SK-N-SH treated with all-trans-retinoic acid at 6 μM for 48 hours (cell line): ENCODE data around the gene ALK.

Experiments used
- ATAC-seq: fragments of 200-7000 bp; cut with Tn5 transposase; 3 replicates; pipeline ENCODE4 v1.9.1; 2020; ENCODE audit warnings: mild to moderate bottlenecking, moderate library complexity
- ARNTL ChIP-seq: fragments of 450-650 bp; formaldehyde crosslinking; IDR thresholded peaks from 2 replicates; pipeline ENCODE4 v1.5.0; 2020; ENCODE audit warnings: low read depth, mild to moderate bottlenecking, moderate library complexity, borderline replicate concordance
- BACH2 ChIP-seq: fragments of 250-450 bp; sonication (Bioruptor Pico); IDR thresholded peaks from 2 replicates; pipeline ENCODE4 v1.9.0; 2021; ENCODE audit warnings: mild to moderate bottlenecking, borderline replicate concordance
- CSDC2 ChIP-seq: fragments of 250-450 bp; sonication (Bioruptor Pico); IDR thresholded peaks from 2 replicates; pipeline ENCODE4 v1.5.0; 2020; ENCODE audit warnings: mild to moderate bottlenecking, moderate library complexity
- ESRRG ChIP-seq: fragments of 250-450 bp; sonication (Bioruptor Pico); IDR thresholded peaks from 2 replicates; pipeline ENCODE4 v1.6.1; 2021; ENCODE audit warnings: mild to moderate bottlenecking
- GLIS3 ChIP-seq: fragments of 250-450 bp; sonication (Bioruptor Pico); IDR thresholded peaks from 2 replicates; pipeline ENCODE4 v1.5.0; 2020; ENCODE audit warnings: mild to moderate bottlenecking, moderate library complexity
- ISL1 ChIP-seq: fragments of 250-450 bp; sonication (Bioruptor Pico); IDR thresholded peaks from 2 replicates; pipeline ENCODE4 v2.1.2; 2022; ENCODE audit warnings: mild to moderate bottlenecking, moderate library complexity
- OSR1 ChIP-seq: fragments of 250-450 bp; sonication (Bioruptor Pico); IDR thresholded peaks from 2 replicates; pipeline ENCODE4 v1.8.0; 2022; ENCODE audit warnings: moderate library complexity, mild to moderate bottlenecking, inconsistent platforms
- PPARA ChIP-seq: fragments of 250-450 bp; sonication (Bioruptor Pico); IDR thresholded peaks from 2 replicates; pipeline ENCODE4 v1.5.0; 2020; ENCODE audit warnings: mild to moderate bottlenecking, borderline replicate concordance
- RARB ChIP-seq: fragments of 250-450 bp; sonication (Bioruptor Pico); IDR thresholded peaks from 2 replicates; pipeline ENCODE4 v1.8.0; 2021; ENCODE audit warnings: mild to moderate bottlenecking, moderate library complexity
- SNAI2 ChIP-seq: fragments of 250-450 bp; sonication (Bioruptor Pico); IDR thresholded peaks from 2 replicates; pipeline ENCODE4 v1.5.0; 2020; ENCODE audit warnings: mild to moderate bottlenecking, moderate library complexity
- TOX ChIP-seq: fragments of 250-450 bp; sonication (Bioruptor Pico); IDR thresholded peaks from 2 replicates; pipeline ENCODE4 v1.8.0; 2021; ENCODE audit warnings: mild to moderate bottlenecking, moderate library complexity, borderline replicate concordance
- ZC3H10 ChIP-seq: fragments of 250-450 bp; sonication (Bioruptor Pico); IDR thresholded peaks from 2 replicates; pipeline ENCODE4 v1.5.1; 2021; ENCODE audit warnings: mild to moderate bottlenecking, moderate library complexity
- ZFP3 ChIP-seq: fragments of 250-450 bp; sonication (Bioruptor Pico); IDR thresholded peaks from 2 replicates; pipeline ENCODE4 v1.5.0; 2020; ENCODE audit warnings: mild to moderate bottlenecking, moderate library complexity
- ZFP30 ChIP-seq: fragments of 450-650 bp; formaldehyde crosslinking; IDR thresholded peaks from 2 replicates; pipeline ENCODE4 v1.5.0; 2022; ENCODE audit warnings: mild to moderate bottlenecking, moderate library complexity
- ZNF565 ChIP-seq: fragments of 450-650 bp; formaldehyde crosslinking; conservative IDR thresholded peaks from 2 replicates; pipeline ENCODE4 v1.5.0; 2020; ENCODE audit warnings: low read depth, mild to moderate bottlenecking, moderate library complexity
- ZNF70 ChIP-seq: fragments of 450-650 bp; formaldehyde crosslinking; IDR thresholded peaks from 2 replicates; pipeline ENCODE4 v1.5.0; 2020; ENCODE audit warnings: mild to moderate bottlenecking, moderate library complexity
- ZNF8 ChIP-seq: fragments of 450-650 bp; formaldehyde crosslinking; IDR thresholded peaks from 2 replicates; pipeline ENCODE4 v1.5.0; 2020; ENCODE audit warnings: mild to moderate bottlenecking, moderate library complexity
- TF ChIP-seq, protein P1 (sequence below): fragments of 250-450 bp; sonication (Bioruptor Pico); IDR thresholded peaks from 2 replicates; pipeline ENCODE4 v1.5.1; 2021; ENCODE audit warnings: mild to moderate bottlenecking, moderate library complexity
- TF ChIP-seq, protein P2 (sequence below): fragments of 250-450 bp; sonication (Bioruptor Pico); IDR thresholded peaks from 2 replicates; pipeline ENCODE4 v1.8.0; 2021; ENCODE audit warnings: low read depth, mild to moderate bottlenecking, moderate library complexity, borderline replicate concordance
- TF ChIP-seq, protein P3 (sequence below): fragments of 250-450 bp; sonication (Bioruptor Pico); IDR thresholded peaks from 2 replicates; pipeline ENCODE4 v1.5.0; 2020; ENCODE audit warnings: mild to moderate bottlenecking, moderate library complexity
- TF ChIP-seq, protein P4 (sequence below): fragments of 250-450 bp; sonication (Bioruptor Pico); IDR thresholded peaks from 2 replicates; pipeline ENCODE4 v1.5.1; 2020; ENCODE audit warnings: low read depth, mild to moderate bottlenecking, moderate library complexity

Gene ALK

DNA sequence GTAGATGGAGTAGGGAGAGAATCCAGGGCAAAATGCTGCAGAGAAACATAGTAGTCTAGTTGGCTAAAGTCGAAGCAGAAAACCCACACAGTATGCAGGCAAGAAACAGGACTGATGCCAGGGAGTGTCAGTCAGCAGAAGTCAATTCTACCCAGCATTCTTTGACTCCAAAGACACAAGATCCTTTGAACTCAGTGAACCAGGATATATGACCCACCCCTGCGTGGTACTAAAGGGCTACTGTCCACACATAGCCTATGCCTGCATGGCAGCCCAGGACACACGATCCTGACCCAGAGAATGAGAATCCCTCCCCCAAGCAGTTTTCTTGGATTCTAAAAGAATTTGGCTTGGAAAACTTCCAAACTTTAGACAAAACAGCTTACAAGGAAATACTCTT is 42.5 kb downstream of the ALK start:
- no peak for TF ChIP-seq ZNF565
- no peak for TF ChIP-seq ZC3H10 (CRISPR knock-in tag)
- TF ChIP-seq GLIS3 (CRISPR knock-in tag), result no peak
- no peak for TF ChIP-seq RARB (CRISPR knock-in tag)
- TF ChIP-seq CSDC2 (CRISPR knock-in tag), result no peak
- no peak for TF ChIP-seq ISL1 (CRISPR knock-in tag)
- no peak for TF ChIP-seq BACH2 (CRISPR knock-in tag)
- no peak for ATAC-seq

DNA sequence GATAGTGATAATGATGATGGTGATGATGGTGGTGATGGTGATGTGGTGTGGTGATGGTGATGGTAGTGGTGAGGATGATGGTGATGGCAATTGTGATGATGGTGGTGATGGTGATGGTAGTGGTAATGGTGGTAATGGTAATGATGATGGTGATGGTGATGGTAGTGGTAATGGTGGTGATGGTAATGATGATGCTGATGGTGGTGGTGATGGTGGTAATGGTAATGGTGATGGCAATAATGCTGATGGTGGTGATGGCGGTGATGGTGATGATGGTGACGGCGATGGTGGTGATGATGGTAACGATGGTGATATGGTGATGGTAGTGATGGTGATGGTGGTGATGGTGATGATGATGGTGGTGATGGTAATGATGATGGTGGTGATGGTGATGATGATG is 45.0 kb downstream of the ALK start:
- TF ChIP-seq TOX (CRISPR knock-in tag) (no peak), ZNF8 (CRISPR knock-in tag) (no peak), PPARA (CRISPR knock-in tag) (no peak), ZNF70 (CRISPR knock-in tag) (no peak), ARNTL (CRISPR knock-in tag) (no peak), RARB (CRISPR knock-in tag) (no peak), CSDC2 (CRISPR knock-in tag) (no peak), ZC3H10 (CRISPR knock-in tag) (no peak), OSR1 (CRISPR knock-in tag) (no peak), ZFP3 (CRISPR knock-in tag) (no peak), BACH2 (CRISPR knock-in tag) (no peak)
- TF ChIP-seq, protein P1, sequence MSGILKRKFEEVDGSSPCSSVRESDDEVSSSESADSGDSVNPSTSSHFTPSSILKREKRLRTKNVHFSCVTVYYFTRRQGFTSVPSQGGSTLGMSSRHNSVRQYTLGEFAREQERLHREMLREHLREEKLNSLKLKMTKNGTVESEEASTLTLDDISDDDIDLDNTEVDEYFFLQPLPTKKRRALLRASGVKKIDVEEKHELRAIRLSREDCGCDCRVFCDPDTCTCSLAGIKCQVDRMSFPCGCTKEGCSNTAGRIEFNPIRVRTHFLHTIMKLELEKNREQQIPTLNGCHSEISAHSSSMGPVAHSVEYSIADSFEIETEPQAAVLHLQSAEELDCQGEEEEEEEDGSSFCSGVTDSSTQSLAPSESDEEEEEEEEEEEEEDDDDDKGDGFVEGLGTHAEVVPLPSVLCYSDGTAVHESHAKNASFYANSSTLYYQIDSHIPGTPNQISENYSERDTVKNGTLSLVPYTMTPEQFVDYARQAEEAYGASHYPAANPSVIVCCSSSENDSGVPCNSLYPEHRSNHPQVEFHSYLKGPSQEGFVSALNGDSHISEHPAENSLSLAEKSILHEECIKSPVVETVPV (CRISPR knock-in tag), result no peak
- TF ChIP-seq, protein P2, sequence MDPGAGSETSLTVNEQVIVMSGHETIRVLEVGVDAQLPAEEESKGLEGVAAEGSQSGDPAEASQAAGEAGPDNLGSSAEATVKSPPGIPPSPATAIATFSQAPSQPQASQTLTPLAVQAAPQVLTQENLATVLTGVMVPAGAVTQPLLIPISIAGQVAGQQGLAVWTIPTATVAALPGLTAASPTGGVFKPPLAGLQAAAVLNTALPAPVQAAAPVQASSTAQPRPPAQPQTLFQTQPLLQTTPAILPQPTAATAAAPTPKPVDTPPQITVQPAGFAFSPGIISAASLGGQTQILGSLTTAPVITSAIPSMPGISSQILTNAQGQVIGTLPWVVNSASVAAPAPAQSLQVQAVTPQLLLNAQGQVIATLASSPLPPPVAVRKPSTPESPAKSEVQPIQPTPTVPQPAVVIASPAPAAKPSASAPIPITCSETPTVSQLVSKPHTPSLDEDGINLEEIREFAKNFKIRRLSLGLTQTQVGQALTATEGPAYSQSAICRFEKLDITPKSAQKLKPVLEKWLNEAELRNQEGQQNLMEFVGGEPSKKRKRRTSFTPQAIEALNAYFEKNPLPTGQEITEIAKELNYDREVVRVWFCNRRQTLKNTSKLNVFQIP (CRISPR knock-in tag), result no peak
- TF ChIP-seq, protein P3, sequence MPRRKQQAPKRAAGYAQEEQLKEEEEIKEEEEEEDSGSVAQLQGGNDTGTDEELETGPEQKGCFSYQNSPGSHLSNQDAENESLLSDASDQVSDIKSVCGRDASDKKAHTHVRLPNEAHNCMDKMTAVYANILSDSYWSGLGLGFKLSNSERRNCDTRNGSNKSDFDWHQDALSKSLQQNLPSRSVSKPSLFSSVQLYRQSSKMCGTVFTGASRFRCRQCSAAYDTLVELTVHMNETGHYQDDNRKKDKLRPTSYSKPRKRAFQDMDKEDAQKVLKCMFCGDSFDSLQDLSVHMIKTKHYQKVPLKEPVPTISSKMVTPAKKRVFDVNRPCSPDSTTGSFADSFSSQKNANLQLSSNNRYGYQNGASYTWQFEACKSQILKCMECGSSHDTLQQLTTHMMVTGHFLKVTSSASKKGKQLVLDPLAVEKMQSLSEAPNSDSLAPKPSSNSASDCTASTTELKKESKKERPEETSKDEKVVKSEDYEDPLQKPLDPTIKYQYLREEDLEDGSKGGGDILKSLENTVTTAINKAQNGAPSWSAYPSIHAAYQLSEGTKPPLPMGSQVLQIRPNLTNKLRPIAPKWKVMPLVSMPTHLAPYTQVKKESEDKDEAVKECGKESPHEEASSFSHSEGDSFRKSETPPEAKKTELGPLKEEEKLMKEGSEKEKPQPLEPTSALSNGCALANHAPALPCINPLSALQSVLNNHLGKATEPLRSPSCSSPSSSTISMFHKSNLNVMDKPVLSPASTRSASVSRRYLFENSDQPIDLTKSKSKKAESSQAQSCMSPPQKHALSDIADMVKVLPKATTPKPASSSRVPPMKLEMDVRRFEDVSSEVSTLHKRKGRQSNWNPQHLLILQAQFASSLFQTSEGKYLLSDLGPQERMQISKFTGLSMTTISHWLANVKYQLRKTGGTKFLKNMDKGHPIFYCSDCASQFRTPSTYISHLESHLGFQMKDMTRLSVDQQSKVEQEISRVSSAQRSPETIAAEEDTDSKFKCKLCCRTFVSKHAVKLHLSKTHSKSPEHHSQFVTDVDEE, result no peak
- TF ChIP-seq, all 23 proteins: peak for 0

DNA sequence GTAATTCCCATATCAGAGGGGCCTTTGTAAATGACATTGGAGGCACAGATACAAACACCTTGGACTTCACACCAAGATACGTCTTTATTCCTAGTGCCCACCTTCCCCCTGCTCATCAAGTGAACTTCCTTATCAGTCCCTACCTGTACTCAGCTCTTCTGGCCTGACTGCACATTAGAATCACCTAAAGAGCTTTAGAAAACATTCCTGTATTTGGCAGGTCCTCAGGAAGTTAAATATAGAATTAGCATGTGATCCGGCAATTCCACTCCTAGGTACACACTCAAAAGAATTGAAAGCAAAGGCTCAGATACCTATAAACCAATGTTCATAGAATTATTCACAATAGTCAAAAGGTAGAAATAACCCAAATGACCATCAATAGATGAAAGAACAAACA is 46.6 kb downstream of the ALK start:
- no peak for ATAC-seq
- TF ChIP-seq GLIS3 (CRISPR knock-in tag) (no peak), OSR1 (CRISPR knock-in tag) (no peak), BACH2 (CRISPR knock-in tag) (no peak), RARB (CRISPR knock-in tag) (no peak), TOX (CRISPR knock-in tag) (no peak), CSDC2 (CRISPR knock-in tag) (no peak), ISL1 (CRISPR knock-in tag) (no peak), ZFP30 (CRISPR knock-in tag) (no peak)

More for the DNA sequence above, 45.0 kb downstream of the ALK start:
- no peak for ATAC-seq

DNA sequence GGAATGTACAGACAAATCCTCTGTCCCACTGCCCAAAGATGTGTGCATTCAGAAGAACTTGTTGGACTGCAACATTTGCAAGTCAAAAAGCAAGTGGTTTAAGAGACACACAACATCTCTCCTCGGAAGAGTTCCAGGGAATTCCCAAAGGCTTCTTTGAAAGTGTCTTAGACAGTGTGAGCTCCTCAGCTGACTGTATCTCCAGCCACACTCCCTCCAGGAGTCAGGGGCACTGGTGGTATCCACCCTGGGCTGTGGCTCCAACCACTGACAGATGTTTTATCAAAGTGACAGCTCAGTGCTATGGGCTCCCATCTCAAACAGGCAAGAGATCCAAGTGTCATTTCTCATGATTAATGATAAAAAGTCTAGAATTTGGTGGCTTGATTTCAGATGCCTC is 48.5 kb downstream of the ALK start:
- no peak for ATAC-seq

More for the DNA sequence above, 48.5 kb downstream of the ALK start:
- TF ChIP-seq CSDC2 (CRISPR knock-in tag), result no peak
- no peak for TF ChIP-seq ARNTL (CRISPR knock-in tag)
- no peak for TF ChIP-seq GLIS3 (CRISPR knock-in tag)
- TF ChIP-seq, protein P1 (CRISPR knock-in tag), result no peak
- TF ChIP-seq ZNF8 (CRISPR knock-in tag), result no peak
- TF ChIP-seq SNAI2 (CRISPR knock-in tag), result no peak
- TF ChIP-seq, protein P2 (CRISPR knock-in tag), result no peak
- no peak for TF ChIP-seq ESRRG (CRISPR knock-in tag)
- TF ChIP-seq, protein P4, sequence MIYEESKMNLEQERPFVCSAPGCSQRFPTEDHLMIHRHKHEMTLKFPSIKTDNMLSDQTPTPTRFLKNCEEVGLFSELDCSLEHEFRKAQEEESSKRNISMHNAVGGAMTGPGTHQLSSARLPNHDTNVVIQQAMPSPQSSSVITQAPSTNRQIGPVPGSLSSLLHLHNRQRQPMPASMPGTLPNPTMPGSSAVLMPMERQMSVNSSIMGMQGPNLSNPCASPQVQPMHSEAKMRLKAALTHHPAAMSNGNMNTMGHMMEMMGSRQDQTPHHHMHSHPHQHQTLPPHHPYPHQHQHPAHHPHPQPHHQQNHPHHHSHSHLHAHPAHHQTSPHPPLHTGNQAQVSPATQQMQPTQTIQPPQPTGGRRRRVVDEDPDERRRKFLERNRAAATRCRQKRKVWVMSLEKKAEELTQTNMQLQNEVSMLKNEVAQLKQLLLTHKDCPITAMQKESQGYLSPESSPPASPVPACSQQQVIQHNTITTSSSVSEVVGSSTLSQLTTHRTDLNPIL (CRISPR knock-in tag), result no peak
- no peak for TF ChIP-seq ISL1 (CRISPR knock-in tag)
